NCI-H446 treated with DMSO at 0.1 percent for 48 hours (cell line): ENCODE results near the gene GOT2.
"Not testable (repeated sequence)": the region's sequence is repeated elsewhere in the genome, so short reads cannot be mapped to it uniquely, and the experiment has no call there.

Source experiments
- DNase-seq: peaks from one replicate; lab custom pipeline; 2025; lab: John Stamatoyannopoulos, UW

GOT2 gene

GRCh38 chr16:58733671-58734458, at the start of gene GOT2:
Gene GOT2 (minus strand): TSS chr16:58734316. CDS start chr16:58734228, 88 bp downstream.
- peak; percentile 29 for DNase-seq

GRCh38 chr16:58779291-58779690, 45.2 kb upstream of the GOT2 start:
- DNase-seq = not testable (repeated sequence)

GRCh38 chr16:58773870-58774269, 39.8 kb upstream of the GOT2 start:
- no peak for DNase-seq

- no peak for DNase-seq
Observed at GRCh38 chr16:58768145-58768544, 34.0 kb upstream of the GOT2 start.

GRCh38 chr16:58767581-58767980, 33.5 kb upstream of the GOT2 start:
- no peak for DNase-seq

GRCh38 chr16:58756650-58757332, 22.7 kb upstream of the GOT2 start:
- DNase-seq = no peak

GRCh38 chr16:58755989-58756649, 22.0 kb upstream of the GOT2 start:
- DNase-seq = no peak

GRCh38 chr16:58753711-58754134, 19.6 kb upstream of the GOT2 start:
- no peak for DNase-seq

GRCh38 chr16:58744497-58744896, 10.4 kb upstream of the GOT2 start:
- no peak for DNase-seq

- DNase-seq = no peak
Observed at GRCh38 chr16:58741976-58742375, 7.9 kb upstream of the GOT2 start.

GRCh38 chr16:58741166-58741565, 7.0 kb upstream of the GOT2 start:
- no peak for DNase-seq

- no peak for DNase-seq
Observed at GRCh38 chr16:58738672-58739296, 4.7 kb upstream of the GOT2 start.

- DNase-seq = not testable (repeated sequence)
Observed at GRCh38 chr16:58736341-58736740, 2.2 kb upstream of the GOT2 start.

GRCh38 chr16:58734459-58734787, 307 bp upstream of the GOT2 start:
- no peak for DNase-seq

- no peak for DNase-seq
Observed at GRCh38 chr16:58733248-58733670, 857 bp downstream of the GOT2 start.

GRCh38 chr16:58732545-58733247, 1.4 kb downstream of the GOT2 start:
- DNase-seq = no peak

GRCh38 chr16:58730724-58731370, 3.3 kb downstream of the GOT2 start:
- DNase-seq = no peak

GRCh38 chr16:58727796-58728568, 6.1 kb downstream of the GOT2 start:
- no peak for DNase-seq

- DNase-seq = no peak
Observed at GRCh38 chr16:58727028-58727781, 6.9 kb downstream of the GOT2 start.

- DNase-seq = no peak
Observed at GRCh38 chr16:58723109-58723508, 11.0 kb downstream of the GOT2 start.
